GM21526 (cell line): Measurements from ENCODE around the gene PHTF1.
"Not testable (repeated sequence)": the region's sequence is repeated elsewhere in the genome, so short reads cannot be mapped to it uniquely, and the experiment has no call there.

Experiments
- ATAC-seq: cut with Tn5 transposase; IDR thresholded peaks from one replicate; pipeline ENCODE4 v1.9.1; 2021; ENCODE audit warnings: moderate library complexity; ENCODE audit not compliant: unreplicated experiment, low FRiP score

Gene PHTF1

DNA sequence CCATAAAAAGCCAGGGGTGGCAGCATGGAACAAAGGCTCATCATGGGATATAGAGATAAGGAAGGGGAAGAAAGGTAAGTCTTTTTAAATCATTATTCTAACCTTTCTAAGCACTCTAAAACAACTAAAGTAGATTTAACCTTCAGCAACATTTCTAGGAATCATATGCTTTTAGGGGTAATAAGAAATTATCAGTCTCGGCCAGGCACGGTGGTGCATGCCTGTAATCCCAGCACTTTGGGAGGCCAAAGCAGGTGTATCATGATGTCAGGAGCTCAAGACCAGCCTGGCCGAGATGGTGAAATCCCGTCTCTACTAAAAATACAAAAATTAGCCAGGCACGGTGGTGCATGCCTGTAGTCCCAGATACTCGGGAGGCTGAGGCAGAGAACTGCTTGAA lies 20.3 kb upstream of the PHTF1 start:
- no peak for ATAC-seq

DNA sequence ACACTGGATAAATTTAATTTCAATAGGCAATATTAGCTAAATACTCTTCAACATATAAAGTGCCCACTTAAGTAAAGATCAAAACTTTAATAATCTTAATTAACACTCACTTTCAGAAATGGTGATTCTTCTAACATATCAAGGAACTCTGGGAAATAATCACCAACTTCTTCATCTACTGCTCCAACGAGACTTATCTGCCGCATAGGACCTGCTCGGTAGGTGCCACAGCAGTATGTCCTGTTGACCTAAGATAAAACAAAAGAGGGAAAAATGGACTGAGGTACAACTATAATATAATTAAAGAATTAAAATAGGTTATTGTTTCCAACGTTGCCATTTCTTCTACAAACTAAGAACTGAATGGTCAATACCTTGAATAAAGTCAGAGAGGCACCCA lies 18.3 kb upstream of the PHTF1 start:
- no peak for ATAC-seq

DNA sequence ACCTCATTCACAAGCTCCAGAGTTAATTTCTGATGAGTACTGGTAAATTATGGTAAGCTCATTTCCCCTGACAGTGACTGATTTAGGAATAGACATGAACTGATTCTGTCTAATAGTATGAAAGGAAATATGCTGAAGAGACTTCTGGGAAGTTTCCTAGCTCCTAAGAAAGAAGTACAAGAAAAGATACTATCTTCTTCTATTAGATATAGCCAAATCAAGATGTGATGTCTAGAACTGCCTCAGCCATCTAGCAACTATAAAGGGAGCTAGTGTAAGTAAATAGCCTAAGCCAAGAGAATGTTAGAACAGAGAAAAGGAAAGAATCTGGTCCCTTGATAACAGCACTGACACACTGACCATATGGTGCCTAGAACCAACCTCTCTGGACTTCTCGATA lies 10.7 kb upstream of the PHTF1 start:
- no peak for ATAC-seq

DNA sequence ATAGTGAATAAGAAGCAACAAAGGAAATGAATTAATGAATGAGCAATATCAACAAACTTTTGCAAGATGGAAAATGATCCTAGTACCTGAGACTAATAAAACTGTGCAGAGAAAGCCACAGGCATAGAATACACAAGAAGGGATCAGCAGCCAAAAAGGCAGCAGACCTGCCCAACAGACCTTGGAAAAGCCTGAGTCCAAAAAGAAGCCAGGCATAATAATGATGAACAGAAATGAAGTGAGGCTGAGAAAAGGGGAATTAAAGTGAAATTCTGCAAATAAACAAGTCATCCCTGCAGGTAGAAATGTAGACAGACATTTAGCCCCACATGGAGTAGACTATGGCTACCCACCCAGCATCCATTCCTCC lies 10.3 kb upstream of the PHTF1 start:
- no peak for ATAC-seq

DNA sequence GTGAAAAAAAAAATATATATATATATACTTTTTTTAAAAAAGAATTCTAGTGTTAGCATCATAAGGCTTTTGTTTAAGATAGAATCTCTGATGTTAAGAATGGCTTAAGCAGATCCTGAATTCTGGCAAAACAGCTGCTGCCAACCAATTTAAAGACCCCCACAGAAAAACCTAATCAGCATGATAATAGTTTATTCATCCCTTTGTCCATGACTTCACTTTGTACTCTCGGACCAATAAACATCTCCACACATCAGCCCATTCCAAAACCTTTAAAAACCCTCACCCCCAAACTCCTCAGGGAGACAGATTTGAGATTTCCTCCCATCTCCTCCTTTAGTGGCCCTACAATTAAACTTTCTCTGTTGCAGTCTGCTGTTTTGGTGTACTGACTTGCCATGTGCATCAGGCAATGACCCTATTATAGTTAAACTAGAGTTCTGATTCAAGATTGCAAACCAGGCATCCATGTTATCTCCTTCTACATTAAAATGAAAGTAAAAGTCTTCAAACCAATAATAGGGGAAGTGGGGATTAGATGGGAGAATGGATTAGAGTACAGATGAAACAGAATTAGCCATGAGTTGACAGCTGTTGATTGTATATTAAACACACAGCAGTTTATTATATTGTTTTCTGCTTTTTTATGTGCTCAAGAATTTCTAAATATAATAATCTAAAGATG lies 9.8 kb upstream of the PHTF1 start:
- no peak for ATAC-seq

DNA sequence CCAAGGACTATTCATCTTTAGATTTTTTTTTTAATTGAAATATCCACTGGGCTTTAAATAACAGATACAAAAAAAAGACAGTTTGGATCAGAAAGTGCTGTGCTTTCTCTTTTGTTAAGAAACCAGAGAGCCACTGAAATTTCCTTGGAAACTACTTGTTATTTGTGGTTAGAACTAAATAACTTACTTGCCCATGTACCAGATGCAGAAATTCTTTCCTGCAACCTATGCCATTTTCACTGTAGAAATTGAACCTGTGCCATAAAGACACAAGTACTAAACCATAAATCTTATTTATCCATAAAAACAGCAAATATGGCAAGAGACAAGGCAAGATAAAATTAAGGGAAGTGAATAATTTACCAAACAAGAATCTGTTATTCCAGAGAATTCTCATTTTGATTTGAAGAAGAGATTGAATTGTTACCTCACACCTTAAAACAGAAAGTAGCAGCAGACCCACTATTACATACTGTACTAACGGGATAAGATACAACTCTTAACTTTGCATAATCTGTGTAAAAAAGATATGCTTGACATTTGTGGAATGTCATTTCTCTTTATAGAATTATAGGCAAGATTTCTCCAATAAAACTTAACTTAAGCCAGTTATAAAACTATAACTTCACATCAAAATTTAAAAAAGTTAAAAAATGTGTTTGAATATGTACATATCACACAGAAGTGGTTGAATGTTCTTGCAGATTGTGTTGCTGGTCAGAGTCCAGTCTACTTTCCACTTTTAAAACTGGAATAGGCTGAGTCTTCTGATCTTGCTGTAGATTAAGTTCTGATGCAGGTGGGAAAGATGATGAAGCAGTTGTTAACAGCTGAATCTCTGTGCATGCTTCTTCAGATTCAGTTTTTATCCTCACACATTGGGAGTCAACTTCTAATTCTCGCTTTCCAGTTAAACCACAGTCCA lies 6.3 kb upstream of the PHTF1 start:
- no peak for ATAC-seq

DNA sequence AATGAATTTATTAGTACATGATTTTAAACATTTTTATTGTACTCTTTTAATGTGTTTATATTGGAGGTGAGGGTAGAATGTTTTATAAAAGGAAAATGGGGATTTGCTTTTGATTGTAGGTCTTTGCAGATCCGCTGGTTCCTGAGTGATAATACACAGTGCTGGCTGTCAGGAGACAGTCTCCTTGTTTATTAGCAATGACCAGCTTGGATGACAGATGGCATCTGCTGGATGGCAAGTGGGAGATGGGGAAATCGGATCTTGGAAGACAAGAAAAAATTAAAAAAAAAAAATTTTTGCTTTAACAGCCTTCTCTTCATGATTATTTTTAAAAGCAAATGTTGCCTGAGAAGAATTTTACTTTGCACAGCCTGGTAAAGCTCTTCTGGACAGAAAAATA lies 4.4 kb upstream of the PHTF1 start:
- ATAC-seq, result no peak

DNA sequence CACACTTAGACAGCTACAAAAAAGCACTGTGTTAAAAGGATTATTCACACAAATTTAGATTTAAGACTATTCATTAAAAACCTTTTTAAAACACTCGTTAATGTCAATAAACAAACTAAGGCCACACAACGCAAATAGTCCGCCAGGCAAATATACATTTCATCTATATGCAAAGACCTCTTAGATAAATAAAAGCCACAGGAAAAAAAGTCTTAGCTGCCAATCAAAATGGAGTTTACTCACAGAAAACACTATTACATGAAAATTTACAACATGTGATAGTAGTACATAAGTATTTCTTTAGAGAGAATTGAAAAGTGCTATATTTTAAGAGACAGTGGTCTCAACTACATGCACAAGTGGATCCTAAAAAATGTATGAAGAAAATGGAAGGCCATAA lies 2.7 kb upstream of the PHTF1 start:
- no peak for ATAC-seq

DNA sequence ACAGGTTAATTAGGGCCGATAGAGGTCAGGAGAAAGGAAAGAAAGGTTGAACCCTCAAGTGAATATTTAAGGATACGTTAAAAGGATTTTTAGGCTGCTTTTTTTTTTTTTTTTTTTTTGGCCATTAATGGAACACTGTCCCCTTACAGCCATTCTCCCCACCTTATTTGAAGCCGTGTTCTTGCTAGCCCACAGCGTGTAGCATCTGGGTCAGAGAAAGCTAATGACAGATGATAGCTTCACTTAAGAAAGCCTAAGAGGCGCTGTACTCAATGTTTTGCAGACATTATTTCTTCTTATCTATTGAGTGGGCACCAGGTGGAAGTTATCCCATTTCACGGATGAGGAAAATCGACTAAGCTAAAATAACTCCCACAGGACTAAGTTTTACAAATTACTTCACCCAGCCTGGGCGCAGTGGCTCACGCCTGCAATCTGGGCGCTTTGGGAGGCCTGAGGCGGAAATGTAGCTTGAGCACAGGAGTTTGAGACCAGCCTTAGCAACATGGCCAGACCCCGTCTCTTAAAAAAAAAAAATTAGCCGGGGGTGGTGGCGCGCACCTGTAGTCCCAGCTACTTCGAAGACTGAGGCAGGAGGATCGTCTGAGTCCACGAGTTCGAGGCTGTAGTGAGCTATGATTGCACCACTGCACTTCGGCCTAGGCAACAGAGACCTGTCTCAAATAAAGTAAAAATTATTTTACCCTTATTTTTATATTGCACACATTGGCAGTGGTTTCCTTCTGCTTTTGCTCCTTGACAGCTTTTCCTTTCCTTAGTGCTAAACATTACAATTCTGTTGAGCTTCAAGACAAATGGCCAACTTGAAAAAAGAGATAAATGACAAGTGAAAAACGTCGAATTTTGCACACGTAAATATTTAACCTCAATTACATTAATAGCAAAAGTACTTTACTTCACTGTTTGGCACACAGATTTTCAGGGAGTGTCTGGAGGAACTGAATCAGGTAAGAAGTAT lies 1.1 kb upstream of the PHTF1 start:
- no peak for ATAC-seq

DNA sequence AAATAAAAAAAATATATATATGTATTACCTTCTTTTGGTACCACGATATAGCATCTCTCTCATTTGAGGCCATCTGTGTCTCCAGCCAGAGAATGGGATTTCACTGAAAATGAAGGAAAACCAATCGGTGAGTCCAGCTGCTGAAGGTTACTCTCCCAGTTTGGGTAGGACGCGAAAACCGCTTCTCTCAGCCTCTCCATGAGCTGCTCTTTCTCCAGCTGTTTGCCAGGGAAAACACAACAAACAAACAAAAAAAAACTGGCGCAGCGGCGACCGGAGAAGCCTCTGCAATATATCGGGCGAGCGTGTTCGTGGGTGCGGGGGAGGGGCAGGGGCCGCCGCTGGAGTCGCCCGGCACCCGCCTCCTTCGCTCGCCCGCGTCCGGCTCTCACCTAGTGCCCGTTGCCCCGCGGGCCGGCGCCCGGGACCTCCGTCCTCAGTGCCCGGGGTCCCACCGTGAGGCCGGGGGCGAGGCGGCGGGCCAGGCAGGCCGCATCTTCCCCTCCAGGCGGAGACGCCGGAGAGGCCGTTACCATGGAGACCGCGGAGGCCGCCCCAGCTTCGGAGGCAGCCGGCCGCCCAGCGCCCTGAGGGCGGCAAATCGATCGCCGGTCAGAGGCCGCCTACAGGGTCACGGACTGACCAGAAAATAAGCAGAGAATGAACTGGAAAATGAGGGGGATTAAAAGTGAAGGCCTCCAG lies 504 bp downstream of the PHTF1 start:
- peak; percentile 58 for ATAC-seq

DNA sequence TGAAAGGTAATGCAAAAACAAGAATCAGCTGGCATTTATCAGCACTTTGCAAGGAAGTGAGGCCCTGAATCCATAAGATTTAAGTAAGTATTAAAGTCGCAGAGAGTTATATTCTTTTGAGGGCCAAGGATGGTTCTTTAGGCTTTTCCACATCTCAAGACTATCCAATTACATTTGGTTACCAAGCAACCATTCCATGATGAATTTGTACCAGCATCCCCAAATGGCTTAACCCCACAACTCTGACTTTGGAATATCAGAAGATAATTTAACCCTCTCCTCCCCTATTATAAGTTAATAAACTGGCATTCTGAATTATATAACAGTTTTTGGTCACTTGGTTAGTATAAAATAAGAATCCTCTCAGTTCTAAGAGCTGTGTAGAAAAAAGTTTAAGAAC lies 2.8 kb downstream of the PHTF1 start:
- no peak for ATAC-seq

DNA sequence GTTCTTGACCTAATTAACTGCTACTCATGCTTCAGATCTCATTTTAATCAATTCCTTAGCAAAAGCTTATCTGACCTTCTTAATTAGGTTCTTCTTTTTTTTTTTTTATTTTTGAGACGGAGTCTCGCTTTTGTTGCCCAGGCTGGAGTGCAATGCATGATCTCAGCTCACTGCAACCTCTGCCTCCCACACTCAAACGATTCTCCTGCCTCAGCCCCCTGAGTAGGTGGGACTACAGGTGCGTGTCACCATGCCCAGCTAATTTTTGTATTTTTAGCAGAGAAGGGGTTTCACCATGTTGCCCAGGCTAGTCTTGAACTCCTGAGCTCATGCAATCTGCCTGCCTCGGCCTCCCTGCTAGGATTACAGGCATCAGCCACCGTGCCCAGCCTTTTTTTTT lies 6.0 kb downstream of the PHTF1 start:
- not testable (repeated sequence) for ATAC-seq

DNA sequence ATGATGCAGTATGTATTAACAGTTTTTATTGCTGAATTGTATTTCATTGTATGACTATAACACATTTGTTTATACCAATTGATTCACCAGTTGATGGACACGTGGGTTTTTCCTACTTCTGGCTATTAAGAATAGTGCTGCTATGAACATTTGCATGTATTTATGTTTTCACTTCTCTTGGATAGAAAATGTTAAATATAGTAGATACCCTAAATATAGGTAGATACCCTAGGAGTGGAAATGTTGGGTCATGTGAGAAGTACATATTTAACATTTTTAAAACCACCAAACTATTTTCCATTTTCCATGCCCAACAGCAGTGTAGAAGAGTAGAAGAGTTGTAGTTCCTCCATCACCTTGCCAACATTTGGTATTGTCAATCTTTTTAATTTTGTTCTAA lies 7.8 kb downstream of the PHTF1 start:
- no peak for ATAC-seq

DNA sequence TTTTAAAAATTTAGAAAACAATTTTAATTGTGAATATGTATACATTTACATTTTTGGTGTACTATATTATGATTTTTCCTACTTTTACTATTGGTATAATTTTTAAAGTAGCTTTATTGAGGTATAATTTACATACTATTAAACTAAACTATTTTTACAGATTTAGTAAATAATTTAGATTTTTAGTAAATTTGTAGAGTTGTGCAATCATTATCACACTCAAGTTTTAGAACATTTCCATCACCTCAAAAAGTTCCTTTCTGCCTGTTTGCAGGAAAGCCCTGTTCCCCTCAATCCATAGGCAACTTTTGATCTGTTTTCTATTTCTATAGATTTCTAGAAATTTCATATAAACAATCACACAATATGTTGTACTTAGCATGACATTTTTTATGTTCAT lies 8.2 kb downstream of the PHTF1 start:
- ATAC-seq, result no peak

DNA sequence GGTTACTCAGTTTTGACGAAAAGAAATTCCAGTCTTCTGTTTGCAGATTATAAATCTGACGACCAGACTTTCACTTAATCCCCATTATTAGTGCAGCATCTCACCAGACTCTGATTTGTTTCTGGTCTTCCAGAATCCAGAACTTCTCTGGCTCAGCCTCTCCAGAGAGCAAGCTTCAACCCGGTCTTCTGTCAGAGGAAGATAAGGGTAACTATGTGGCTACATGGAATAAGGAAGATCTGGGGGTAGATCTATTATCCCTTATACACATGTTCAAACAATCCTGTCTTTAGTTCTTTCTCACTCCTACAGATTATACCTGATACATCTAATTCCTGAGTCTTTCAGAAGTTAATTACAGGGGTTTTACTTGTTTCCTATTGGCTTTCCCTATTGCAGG lies 9.9 kb downstream of the PHTF1 start:
- no peak for ATAC-seq

DNA sequence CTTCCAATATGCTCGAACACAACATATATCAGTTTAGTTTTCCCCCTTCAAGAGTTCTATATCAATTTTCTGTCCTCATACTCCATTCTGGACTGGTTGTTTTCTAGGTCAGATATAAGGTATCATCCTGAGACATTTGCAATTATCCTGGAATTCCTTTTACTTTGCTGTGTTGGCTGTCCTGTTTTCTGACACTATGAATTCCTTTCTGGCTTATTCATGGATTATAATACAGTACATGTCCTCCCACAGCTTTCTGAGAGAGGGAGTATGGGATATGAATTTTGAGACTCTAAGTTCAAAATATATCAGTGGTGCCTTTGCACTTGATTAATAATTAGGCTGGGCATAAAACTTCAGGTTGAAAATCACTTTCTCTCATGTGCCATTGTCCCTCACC lies 11.9 kb downstream of the PHTF1 start:
- no peak for ATAC-seq

DNA sequence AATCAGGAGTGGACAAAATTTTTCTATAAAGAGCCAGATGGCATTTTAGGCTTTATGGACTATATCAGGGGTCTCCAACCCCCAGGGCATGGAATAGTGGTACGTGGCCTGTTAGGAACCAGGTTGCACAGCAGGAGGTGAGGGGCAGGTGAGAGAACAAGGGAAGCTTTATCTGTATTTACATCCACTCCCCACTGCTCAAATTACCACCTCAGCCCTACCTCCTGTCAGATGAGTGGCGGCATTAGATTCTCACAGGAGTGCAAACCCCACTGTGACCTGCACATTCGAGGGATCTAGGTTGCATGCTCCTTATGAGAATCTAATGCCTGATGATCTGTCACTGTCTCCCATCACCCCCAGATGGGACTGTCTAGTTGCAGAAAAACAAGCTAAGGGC lies 13.9 kb downstream of the PHTF1 start:
- ATAC-seq, result no peak

DNA sequence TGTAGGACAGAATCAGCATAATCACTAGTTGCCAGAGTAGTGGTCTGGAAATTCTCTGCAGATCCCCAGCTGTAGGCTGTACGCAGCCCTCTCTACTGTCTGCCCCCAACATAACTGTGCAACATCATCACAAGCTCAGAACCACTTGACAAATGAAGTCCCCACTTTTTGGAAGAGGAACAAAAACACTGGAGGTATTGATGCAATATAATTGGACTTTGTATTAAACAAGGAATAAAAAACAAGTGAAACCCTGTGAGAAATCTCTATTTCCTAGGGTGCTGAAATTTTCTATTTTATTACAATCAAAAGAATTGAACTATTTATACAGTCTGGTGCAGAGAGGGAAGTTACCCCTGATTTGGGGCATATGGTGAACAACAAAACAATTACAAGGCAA lies 15.2 kb downstream of the PHTF1 start:
- ATAC-seq, result no peak

DNA sequence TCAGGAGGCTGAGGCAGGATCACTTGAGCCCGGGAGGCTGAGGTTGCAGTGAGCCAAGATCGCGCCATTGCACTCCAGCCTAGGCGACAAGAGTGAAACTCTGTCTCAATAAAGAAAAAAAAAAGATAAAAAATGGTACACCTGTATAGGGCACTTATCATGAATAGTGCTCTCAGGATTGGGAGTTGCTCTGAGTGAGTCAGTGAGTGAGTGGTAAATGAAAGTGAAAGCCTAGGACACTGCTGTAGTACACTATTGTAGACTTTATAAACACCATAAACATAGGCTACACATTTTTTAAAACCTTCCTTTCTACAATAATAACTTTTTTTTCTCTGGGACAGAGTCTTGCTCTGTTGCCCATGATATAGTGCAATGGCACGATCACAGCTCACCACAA lies 16.8 kb downstream of the PHTF1 start:
- no peak for ATAC-seq

DNA sequence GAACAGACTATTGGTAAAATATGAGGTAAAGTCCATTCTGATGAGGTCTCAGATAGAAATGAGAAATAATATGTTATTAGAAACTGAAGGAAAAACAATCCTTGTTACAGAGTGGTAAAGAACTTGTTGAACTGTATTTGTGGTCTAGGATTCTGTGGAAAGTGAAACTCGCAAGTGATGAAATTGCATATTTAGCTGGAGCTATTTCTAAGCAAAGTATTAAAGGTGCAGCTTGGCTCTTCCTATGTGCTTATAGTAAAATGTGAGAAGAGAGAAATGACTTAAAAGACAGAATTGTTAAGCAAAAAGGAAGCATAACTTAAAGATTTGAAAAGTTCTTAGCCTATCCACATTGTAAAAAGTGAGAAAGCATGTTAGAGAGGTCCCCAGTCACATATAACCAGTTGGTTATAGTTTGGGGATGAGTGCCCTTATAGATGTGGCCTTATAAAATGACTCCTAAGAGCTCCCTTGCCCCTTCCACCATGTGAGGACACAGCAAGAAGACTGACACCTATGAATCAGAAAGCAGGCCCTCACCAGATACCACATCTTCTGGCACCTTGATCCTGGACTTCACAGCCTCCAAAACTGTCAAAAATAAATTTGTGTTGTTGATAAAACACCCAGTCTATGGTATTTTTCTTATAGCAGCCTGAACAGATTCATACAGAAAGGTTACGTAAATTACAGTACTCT lies 24.8 kb downstream of the PHTF1 start:
- ATAC-seq, result no peak
